GM23338 (cell line): Measurements from ENCODE around the gene TCIRG1.

Experiments
- CREB1 ChIP-seq: fragments of 250-450 bp; sonication (Bioruptor Pico); IDR thresholded peaks from 2 replicates; pipeline ENCODE4 v1.5.0; 2020; ENCODE audit warnings: low read depth, mild to moderate bottlenecking, moderate library complexity
- EZH2 ChIP-seq: fragments of 200-600 bp; sonication (generic); IDR thresholded peaks from one replicate; pipeline ENCODE4 v1.8.0; 2017; ENCODE audit warnings: antibody characterized with exemption, mild to moderate bottlenecking, low read depth; ENCODE audit not compliant: unreplicated experiment
- EZH2phosphoT487 ChIP-seq: fragments of 200-600 bp; sonication (generic); IDR thresholded peaks from one replicate; pipeline ENCODE4 v1.8.1; 2018; ENCODE audit warnings: antibody characterized with exemption; ENCODE audit not compliant: unreplicated experiment
- JUNB ChIP-seq: IDR thresholded peaks from one replicate; pipeline ENCODE4 v1.6.1; 2016; ENCODE audit warnings: antibody characterized with exemption; ENCODE audit not compliant: unreplicated experiment
- POLR2AphosphoS5 ChIP-seq: IDR thresholded peaks from 2 replicates; pipeline ENCODE4 v1.6.1; 2016; ENCODE audit warnings: antibody characterized with exemption, low read depth
- REST ChIP-seq: IDR thresholded peaks from one replicate; pipeline ENCODE4 v1.6.1; 2018; ENCODE audit warnings: antibody characterized with exemption; ENCODE audit not compliant: unreplicated experiment
- ZNF114 ChIP-seq: fragments of 250-450 bp; sonication (Bioruptor Pico); IDR thresholded peaks from 2 replicates; pipeline ENCODE4 v1.5.0; 2020; ENCODE audit warnings: mild to moderate bottlenecking, moderate library complexity
- TF ChIP-seq, protein P1 (sequence below), 2 experiments: fragments of 200-600 bp in 1 of 2; sonication (generic) in 1 of 2; conservative IDR thresholded peaks; 2 replicates each; pipeline versions ENCODE4 v1.5.1 to v1.6.1; 2016 to 2017; ENCODE audit warnings: antibody characterized with exemption in 2 of 2, low read depth in 2 of 2, mild to moderate bottlenecking in 2 of 2, moderate library complexity in 1 of 2

GRCh38 chr11:68048681-68049508 is 10.1 kb downstream of the TCIRG1 start:
- TF ChIP-seq, protein P1, sequence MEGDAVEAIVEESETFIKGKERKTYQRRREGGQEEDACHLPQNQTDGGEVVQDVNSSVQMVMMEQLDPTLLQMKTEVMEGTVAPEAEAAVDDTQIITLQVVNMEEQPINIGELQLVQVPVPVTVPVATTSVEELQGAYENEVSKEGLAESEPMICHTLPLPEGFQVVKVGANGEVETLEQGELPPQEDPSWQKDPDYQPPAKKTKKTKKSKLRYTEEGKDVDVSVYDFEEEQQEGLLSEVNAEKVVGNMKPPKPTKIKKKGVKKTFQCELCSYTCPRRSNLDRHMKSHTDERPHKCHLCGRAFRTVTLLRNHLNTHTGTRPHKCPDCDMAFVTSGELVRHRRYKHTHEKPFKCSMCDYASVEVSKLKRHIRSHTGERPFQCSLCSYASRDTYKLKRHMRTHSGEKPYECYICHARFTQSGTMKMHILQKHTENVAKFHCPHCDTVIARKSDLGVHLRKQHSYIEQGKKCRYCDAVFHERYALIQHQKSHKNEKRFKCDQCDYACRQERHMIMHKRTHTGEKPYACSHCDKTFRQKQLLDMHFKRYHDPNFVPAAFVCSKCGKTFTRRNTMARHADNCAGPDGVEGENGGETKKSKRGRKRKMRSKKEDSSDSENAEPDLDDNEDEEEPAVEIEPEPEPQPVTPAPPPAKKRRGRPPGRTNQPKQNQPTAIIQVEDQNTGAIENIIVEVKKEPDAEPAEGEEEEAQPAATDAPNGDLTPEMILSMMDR (conservative IDR thresholded peaks at IDR 0.05; ENCODE audit: low read depth in 2 of 2), result no peak
- TF ChIP-seq POLR2AphosphoS5 (no peak), EZH2phosphoT487 (no peak), CREB1 (no peak), ZNF114 (no peak), JUNB (no peak), EZH2 (no peak), REST (no peak)
